OCI-LY1 (cell line): ENCODE results near the gene CTNNA3.

Source experiments
- CTCF ChIP-seq: fragments of 200-600 bp; sonication (generic), shearing (Covaris generic); IDR thresholded peaks from 2 replicates; pipeline ENCODE4 v1.5.1; 2017; ENCODE audit warnings: mild to moderate bottlenecking, antibody characterized with exemption, low read length, moderate library complexity, mixed read lengths
- EZH2 ChIP-seq: fragments of 200-600 bp; sonication (generic), shearing (Covaris generic); IDR thresholded peaks from 2 replicates; pipeline ENCODE4 v1.8.0; 2017; ENCODE audit warnings: borderline replicate concordance, mixed run types, mild to moderate bottlenecking, antibody characterized with exemption, low read length, moderate library complexity, mixed read lengths

GRCh38 chr10:66025186-66025585 is 1670.8 kb downstream of the CTNNA3 start:
- TF ChIP-seq CTCF (no peak), EZH2 (no peak)
